ENCODE measurements around the gene CHD3.

- no peak for TF ChIP-seq CTCF (IDR thresholded peaks at IDR 0.05)
- TF ChIP-seq POLR2A (IDR thresholded peaks at IDR 0.05): no peak
- TF ChIP-seq POLR2AphosphoS5 (IDR thresholded peaks at IDR 0.05): no peak
- TF ChIP-seq EP300 (IDR thresholded peaks at IDR 0.05): no peak
These were observed 71.1 kb downstream of the CHD3 start for GRCh38 chr17:7959503-7960253.
